ENCODE data around the gene KLF17.

- TF ChIP-seq, protein P1, sequence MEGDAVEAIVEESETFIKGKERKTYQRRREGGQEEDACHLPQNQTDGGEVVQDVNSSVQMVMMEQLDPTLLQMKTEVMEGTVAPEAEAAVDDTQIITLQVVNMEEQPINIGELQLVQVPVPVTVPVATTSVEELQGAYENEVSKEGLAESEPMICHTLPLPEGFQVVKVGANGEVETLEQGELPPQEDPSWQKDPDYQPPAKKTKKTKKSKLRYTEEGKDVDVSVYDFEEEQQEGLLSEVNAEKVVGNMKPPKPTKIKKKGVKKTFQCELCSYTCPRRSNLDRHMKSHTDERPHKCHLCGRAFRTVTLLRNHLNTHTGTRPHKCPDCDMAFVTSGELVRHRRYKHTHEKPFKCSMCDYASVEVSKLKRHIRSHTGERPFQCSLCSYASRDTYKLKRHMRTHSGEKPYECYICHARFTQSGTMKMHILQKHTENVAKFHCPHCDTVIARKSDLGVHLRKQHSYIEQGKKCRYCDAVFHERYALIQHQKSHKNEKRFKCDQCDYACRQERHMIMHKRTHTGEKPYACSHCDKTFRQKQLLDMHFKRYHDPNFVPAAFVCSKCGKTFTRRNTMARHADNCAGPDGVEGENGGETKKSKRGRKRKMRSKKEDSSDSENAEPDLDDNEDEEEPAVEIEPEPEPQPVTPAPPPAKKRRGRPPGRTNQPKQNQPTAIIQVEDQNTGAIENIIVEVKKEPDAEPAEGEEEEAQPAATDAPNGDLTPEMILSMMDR (IDR thresholded peaks at IDR 0.05; ENCODE audit: low read length), result no peak
- TF ChIP-seq EZH2 (optimal IDR thresholded peaks at IDR 0.05; ENCODE audit: low read depth, low read length), result no peak
Measured at GRCh38 chr1:44118682-44119081, at the start of gene KLF17.

Data from MM.1S (cell line).